OCI-LY1 (cell line): ENCODE measurements around the gene POLRMT.

ENCODE experiments used
- H2AFZ ChIP-seq: fragments of 200-600 bp; sonication (generic), shearing (Covaris generic); 2 replicates; pipeline ENCODE4 v1.6.0; 2014; ENCODE audit warnings: antibody characterized with exemption, mild to moderate bottlenecking, low read length
- H3F3A ChIP-seq: fragments of 200-600 bp; sonication (generic), shearing (Covaris generic); 2 replicates; pipeline ENCODE4 v1.6.0; 2014; ENCODE audit warnings: mild to moderate bottlenecking, antibody characterized with exemption, low read length, moderate library complexity; ENCODE audit not compliant: insufficient read depth
- H3K27ac ChIP-seq: fragments of 200-600 bp; sonication (generic); 2 replicates; pipeline ENCODE4 v1.5.1; 2014; ENCODE audit warnings: low read length, mixed run types, mild to moderate bottlenecking, low read depth; ENCODE audit not compliant: poor library complexity, severe bottlenecking
- H3K27me3 ChIP-seq: fragments of 200-600 bp; sonication (generic); 2 replicates; pipeline ENCODE4 v1.6.0; 2014; ENCODE audit warnings: antibody characterized with exemption, mild to moderate bottlenecking, low read length, moderate library complexity; ENCODE audit not compliant: insufficient read depth
- H3K36me3 ChIP-seq: fragments of 200-600 bp; sonication (generic); 2 replicates; pipeline ENCODE4 v1.6.1; 2014; ENCODE audit warnings: mild to moderate bottlenecking, antibody characterized with exemption, low read length, moderate library complexity, mixed read lengths; ENCODE audit not compliant: insufficient read depth
- H3K4me1 ChIP-seq: fragments of 200-600 bp; sonication (generic); 2 replicates; pipeline ENCODE4 v1.5.1; 2014; ENCODE audit warnings: mild to moderate bottlenecking, low read length, moderate library complexity; ENCODE audit not compliant: insufficient read depth, severe bottlenecking
- H3K4me2 ChIP-seq: fragments of 200-600 bp; sonication (generic), shearing (Covaris generic); 2 replicates; pipeline ENCODE4 v1.6.1; 2014; ENCODE audit warnings: low read length
- H3K4me3 ChIP-seq: fragments of 200-600 bp; sonication (generic); 2 replicates; pipeline ENCODE4 v1.5.1; 2014; ENCODE audit warnings: low read length, low read depth, mild to moderate bottlenecking, mixed read lengths; ENCODE audit not compliant: poor library complexity, severe bottlenecking
- H3K79me2 ChIP-seq: fragments of 200-600 bp; shearing (Covaris generic); 2 replicates; pipeline ENCODE4 v1.6.1; 2016; ENCODE audit warnings: mixed run types, low read length, mixed read lengths; ENCODE audit not compliant: insufficient read depth
- H3K9ac ChIP-seq: fragments of 200-600 bp; sonication (generic), shearing (Covaris generic); 2 replicates; pipeline ENCODE4 v1.6.1; 2014; ENCODE audit warnings: mild to moderate bottlenecking, low read length, mixed read lengths
- H3K9me2 ChIP-seq: fragments of 200-600 bp; sonication (generic), shearing (Covaris generic); 2 replicates; pipeline ENCODE4 v1.6.1; 2014; ENCODE audit warnings: low read depth, mild to moderate bottlenecking, low read length, mixed read lengths
- H3K9me3 ChIP-seq: fragments of 200-600 bp; shearing (Covaris generic); 2 replicates; pipeline ENCODE4 v1.6.1; 2014; ENCODE audit warnings: low read length, mixed read lengths
- H4K20me1 ChIP-seq: fragments of 200-600 bp; sonication (generic), shearing (Covaris generic); 2 replicates; pipeline ENCODE4 v1.6.0; 2016; ENCODE audit warnings: mild to moderate bottlenecking, low read length; ENCODE audit not compliant: insufficient read depth
- EZH2 ChIP-seq: fragments of 200-600 bp; sonication (generic), shearing (Covaris generic); IDR thresholded peaks from 2 replicates; pipeline ENCODE4 v1.8.0; 2017; ENCODE audit warnings: borderline replicate concordance, mixed run types, mild to moderate bottlenecking, antibody characterized with exemption, low read length, moderate library complexity, mixed read lengths
- TF ChIP-seq, protein P1 (sequence below): fragments of 200-600 bp; sonication (generic), shearing (Covaris generic); IDR thresholded peaks from 2 replicates; pipeline ENCODE4 v1.5.1; 2017; ENCODE audit warnings: mild to moderate bottlenecking, antibody characterized with exemption, low read length, moderate library complexity, mixed read lengths

Gene POLRMT

DNA sequence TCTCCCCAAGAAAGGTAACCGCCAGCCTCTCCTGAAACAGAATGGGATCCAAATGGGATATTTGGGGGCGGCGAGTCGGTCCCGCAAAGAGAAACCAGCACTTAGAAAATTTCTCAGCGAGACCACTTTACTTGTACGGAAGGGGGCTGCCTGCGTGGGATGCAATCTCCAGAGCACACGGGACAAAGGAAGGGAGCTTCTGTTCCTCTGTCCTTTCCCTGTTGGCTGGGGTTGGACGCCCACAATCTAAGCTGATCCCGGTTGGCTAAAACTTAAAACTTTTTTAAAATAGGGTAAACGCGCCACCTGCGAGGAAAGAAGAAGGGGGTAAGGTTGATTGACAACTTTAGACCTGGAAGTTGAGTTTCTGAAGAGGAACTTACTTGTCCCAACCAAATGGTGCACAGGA, 61.8 kb downstream of the POLRMT start:
- no peaks in the 10 kb centered on the region for H4K20me1 ChIP-seq
- peak overlapping the region; percentile 79 for H3K4me3 ChIP-seq
- no peak for TF ChIP-seq EZH2
- TF ChIP-seq, protein P1, sequence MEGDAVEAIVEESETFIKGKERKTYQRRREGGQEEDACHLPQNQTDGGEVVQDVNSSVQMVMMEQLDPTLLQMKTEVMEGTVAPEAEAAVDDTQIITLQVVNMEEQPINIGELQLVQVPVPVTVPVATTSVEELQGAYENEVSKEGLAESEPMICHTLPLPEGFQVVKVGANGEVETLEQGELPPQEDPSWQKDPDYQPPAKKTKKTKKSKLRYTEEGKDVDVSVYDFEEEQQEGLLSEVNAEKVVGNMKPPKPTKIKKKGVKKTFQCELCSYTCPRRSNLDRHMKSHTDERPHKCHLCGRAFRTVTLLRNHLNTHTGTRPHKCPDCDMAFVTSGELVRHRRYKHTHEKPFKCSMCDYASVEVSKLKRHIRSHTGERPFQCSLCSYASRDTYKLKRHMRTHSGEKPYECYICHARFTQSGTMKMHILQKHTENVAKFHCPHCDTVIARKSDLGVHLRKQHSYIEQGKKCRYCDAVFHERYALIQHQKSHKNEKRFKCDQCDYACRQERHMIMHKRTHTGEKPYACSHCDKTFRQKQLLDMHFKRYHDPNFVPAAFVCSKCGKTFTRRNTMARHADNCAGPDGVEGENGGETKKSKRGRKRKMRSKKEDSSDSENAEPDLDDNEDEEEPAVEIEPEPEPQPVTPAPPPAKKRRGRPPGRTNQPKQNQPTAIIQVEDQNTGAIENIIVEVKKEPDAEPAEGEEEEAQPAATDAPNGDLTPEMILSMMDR = no peak
- H3K9me3 ChIP-seq = no peaks in the 10 kb centered on the region
- peak overlapping the region; percentile 100 for H3K27ac ChIP-seq
- H3K27me3 ChIP-seq = no peaks in the 10 kb centered on the region
- H3K4me1 ChIP-seq = peaks cover 32% of the 10 kb centered on the region
- H3K4me2 ChIP-seq = peak overlapping the region; percentile 94
- H3K9me2 ChIP-seq = no peaks in the 10 kb centered on the region
- H3K36me3 ChIP-seq = no peaks in the 10 kb centered on the region; the same call in 1 of the 2 replicates
- H2AFZ ChIP-seq = no peak overlapping the region
- peaks cover 32% of the 10 kb centered on the region for H3K79me2 ChIP-seq
- H3F3A ChIP-seq = peaks cover 7% of the 10 kb centered on the region; the same call in 1 of the 2 replicates
- H3K9ac ChIP-seq = peak overlapping the region; percentile 94

DNA sequence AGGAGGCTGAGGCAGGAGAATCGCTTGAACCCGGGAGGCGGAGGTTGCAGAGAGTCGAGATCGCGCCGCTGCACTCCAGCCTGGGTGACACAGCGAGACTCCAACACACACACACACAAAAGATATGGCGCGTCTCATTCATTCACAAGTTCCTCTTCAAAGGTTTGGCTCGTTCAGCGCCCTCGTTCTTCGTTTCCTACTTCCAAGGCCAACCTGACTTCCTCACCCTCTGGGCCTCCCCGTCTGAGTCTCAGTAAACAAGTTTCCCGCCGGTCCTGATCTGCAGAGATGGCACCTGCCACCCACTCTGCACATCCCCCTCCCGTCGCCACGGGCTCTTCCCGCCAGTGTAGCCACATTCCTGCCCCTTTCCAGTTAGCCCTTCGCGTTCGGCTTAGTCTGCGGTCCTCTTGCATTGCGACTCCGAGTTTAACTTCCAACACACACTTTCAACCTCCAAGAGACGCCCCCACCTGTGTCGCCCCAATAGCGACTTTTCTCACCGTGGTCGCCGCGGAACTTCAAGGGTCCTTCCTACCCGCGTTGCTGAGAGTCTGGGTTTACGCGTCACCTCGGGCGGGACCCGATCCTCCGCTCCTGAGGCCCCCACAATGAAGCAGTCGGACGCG, 62.3 kb downstream of the POLRMT start:
- Histone ChIP-seq H3K4me3 (peak overlapping the region; percentile 79), H3K9me3 (no peaks in the 10 kb centered on the region), H2AFZ (no peak overlapping the region), H3K9ac (peak overlapping the region; percentile 94), H3K9me2 (no peaks in the 10 kb centered on the region), H3K27ac (peak overlapping the region; percentile 100), H4K20me1 (no peaks in the 10 kb centered on the region), H3F3A (peaks cover 7% of the 10 kb centered on the region; the same call in 1 of the 2 replicates), H3K27me3 (no peaks in the 10 kb centered on the region), H3K4me1 (peaks cover 32% of the 10 kb centered on the region), H3K79me2 (peaks cover 27% of the 10 kb centered on the region), H3K4me2 (peak overlapping the region; percentile 94), H3K36me3 (no peaks in the 10 kb centered on the region; the same call in 1 of the 2 replicates)
- TF ChIP-seq, protein P1 = no peak
- no peak for TF ChIP-seq EZH2

DNA sequence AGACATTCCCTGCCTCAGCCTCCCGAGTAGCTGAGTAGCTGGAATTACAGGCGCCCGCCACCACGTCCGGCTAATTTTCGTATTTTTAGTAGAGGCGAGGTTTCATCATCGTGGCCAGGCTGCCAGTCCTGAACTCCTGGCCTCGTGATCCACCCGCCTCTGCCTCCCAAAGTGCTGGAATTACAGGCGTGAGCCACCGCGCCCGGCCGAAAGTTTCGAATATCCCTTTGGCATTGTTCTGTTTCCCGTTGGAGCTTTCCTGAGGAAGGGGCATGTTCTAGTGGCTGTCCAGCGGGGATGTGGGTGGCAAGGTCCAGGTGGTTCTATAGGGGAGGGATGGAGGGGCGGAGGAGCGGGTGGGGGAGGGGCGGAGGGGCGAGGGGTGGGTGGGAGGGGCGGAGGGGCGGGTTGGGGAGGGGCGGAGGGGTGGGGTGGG, 63.1 kb downstream of the POLRMT start:
- H4K20me1 ChIP-seq = no peaks in the 10 kb centered on the region
- H3F3A ChIP-seq = peaks cover 7% of the 10 kb centered on the region; the same call in 1 of the 2 replicates
- no peaks in the 10 kb centered on the region for H3K9me2 ChIP-seq
- no peak overlapping the region for H2AFZ ChIP-seq
- peak overlapping the region; percentile 15; the same call in 1 of the 2 replicates for H3K4me2 ChIP-seq
- no peaks in the 10 kb centered on the region for H3K27me3 ChIP-seq
- no peaks in the 10 kb centered on the region for H3K36me3 ChIP-seq
- H3K9me3 ChIP-seq = no peaks in the 10 kb centered on the region
- H3K27ac ChIP-seq = peak overlapping the region; percentile 18
- H3K4me1 ChIP-seq = peaks cover 31% of the 10 kb centered on the region
- H3K9ac ChIP-seq = no peak overlapping the region
- peaks cover 22% of the 10 kb centered on the region for H3K79me2 ChIP-seq
- no peak for TF ChIP-seq EZH2
- TF ChIP-seq, protein P1 = no peak
- H3K4me3 ChIP-seq = no peak overlapping the region
